HepG2 (cell line): ENCODE measurements around the gene PSMB3. TPM values are rescaled to one million over a fixed set of nuclear protein-coding genes. Genes with fewer than 3 reads are reported as not detected.
A peak's percentile ranks its signal among the peaks of the same experiment; 100 is the strongest.

Source experiments
- AGO2 ChIP-seq: fragments of 200-400 bp; formaldehyde crosslinking; optimal IDR thresholded peaks from 2 replicates; pipeline ENCODE3; 2017; ENCODE audit warnings: mild to moderate bottlenecking, low read depth, low read length, moderate library complexity
- EP300 ChIP-seq, 3 experiments: sonication (generic) in 1 of 3; formaldehyde crosslinking in 1 of 3; IDR thresholded peaks; 2 replicates each; pipeline versions ENCODE4 v1.5.1 to v1.6.1; 2011 to 2020; ENCODE audit warnings: low read depth in 2 of 3, low read length in 2 of 3, borderline replicate concordance in 1 of 3, improper control_type of control experiment in 1 of 3, mild to moderate bottlenecking in 1 of 3, missing genetic modification reagents in 1 of 3, moderate library complexity in 1 of 3
- HIVEP1 ChIP-seq: sonication (generic); formaldehyde crosslinking; IDR thresholded peaks from 2 replicates; pipeline ENCODE4 v1.4.0; 2020; ENCODE audit warnings: mild to moderate bottlenecking, missing genetic modification reagents
- IRF2 ChIP-seq: IDR thresholded peaks from 2 replicates; pipeline ENCODE4 v1.6.1; 2018; ENCODE audit warnings: missing genetic modification reagents, missing compliant biosample characterization
- KLF9 ChIP-seq: IDR thresholded peaks from 2 replicates; pipeline ENCODE4 v1.6.1; 2016; ENCODE audit warnings: low read depth
- MAFG ChIP-seq: sonication (generic); formaldehyde crosslinking; IDR thresholded peaks from 2 replicates; pipeline ENCODE4 v1.5.1; 2020; ENCODE audit warnings: mild to moderate bottlenecking, missing genetic modification reagents
- MATR3 ChIP-seq: sonication (generic); formaldehyde crosslinking; IDR thresholded peaks from 2 replicates; pipeline ENCODE4 v1.4.0; 2020; ENCODE audit warnings: missing genetic modification reagents
- MBNL3 ChIP-seq: fragments of 250-450 bp; sonication (Bioruptor Pico); conservative IDR thresholded peaks from 2 replicates; pipeline ENCODE4 v1.8.0; 2022; ENCODE audit warnings: mild to moderate bottlenecking, inconsistent platforms
- NFE2 ChIP-seq: sonication (generic); formaldehyde crosslinking; IDR thresholded peaks from 2 replicates; pipeline ENCODE4 v1.4.0; 2020; ENCODE audit warnings: missing genetic modification reagents
- NFIB ChIP-seq: sonication (generic); formaldehyde crosslinking; IDR thresholded peaks from 2 replicates; pipeline ENCODE4 v1.9.0; 2021; ENCODE audit warnings: missing genetic modification reagents, mild to moderate bottlenecking, borderline replicate concordance
- NR1H2 ChIP-seq: sonication (generic); formaldehyde crosslinking; IDR thresholded peaks from 2 replicates; pipeline ENCODE4 v1.8.1; 2022; ENCODE audit warnings: low read depth, missing genetic modification reagents, borderline replicate concordance
- PHF8 ChIP-seq: sonication (generic); formaldehyde crosslinking; IDR thresholded peaks from 2 replicates; pipeline ENCODE4 v1.5.0; 2020; ENCODE audit warnings: missing genetic modification reagents
- RXRA ChIP-seq: sonication (generic); formaldehyde crosslinking; IDR thresholded peaks from 2 replicates; pipeline ENCODE4 v1.5.1; 2020; ENCODE audit warnings: missing genetic modification reagents
- RXRB ChIP-seq: IDR thresholded peaks from 2 replicates; pipeline ENCODE4 v1.6.1; 2016; ENCODE audit warnings: borderline replicate concordance, missing genetic modification reagents, missing compliant biosample characterization
- TEAD2 ChIP-seq: sonication (generic); formaldehyde crosslinking; IDR thresholded peaks from 2 replicates; pipeline ENCODE4 v1.9.0; 2021; ENCODE audit warnings: missing genetic modification reagents
- TP53 ChIP-seq: sonication (generic); formaldehyde crosslinking; conservative IDR thresholded peaks from 2 replicates; pipeline ENCODE4 v1.4.0; 2020; ENCODE audit warnings: missing genetic modification reagents
- ZNF12 ChIP-seq: sonication (generic); formaldehyde crosslinking; IDR thresholded peaks from 2 replicates; pipeline ENCODE4 v1.5.0; 2020; ENCODE audit warnings: missing genetic modification reagents
- ZNF160 ChIP-seq: sonication (generic); formaldehyde crosslinking; IDR thresholded peaks from 2 replicates; pipeline ENCODE4 v1.8.0; 2022; ENCODE audit warnings: mild to moderate bottlenecking, inconsistent platforms, missing genetic modification reagents
- ZNF235 ChIP-seq: sonication (generic); formaldehyde crosslinking; IDR thresholded peaks from 2 replicates; pipeline ENCODE4 v1.8.1; 2023; ENCODE audit warnings: mild to moderate bottlenecking, missing genetic modification reagents, borderline replicate concordance
- ZNF484 ChIP-seq: sonication (generic); formaldehyde crosslinking; IDR thresholded peaks from 2 replicates; pipeline ENCODE4 v1.5.1; 2020; ENCODE audit warnings: mild to moderate bottlenecking, low read depth, missing genetic modification reagents, borderline replicate concordance
- ZNF605 ChIP-seq: sonication (generic); formaldehyde crosslinking; IDR thresholded peaks from 2 replicates; pipeline ENCODE4 v1.8.0; 2022; ENCODE audit warnings: mild to moderate bottlenecking, missing genetic modification reagents
- ZNF737 ChIP-seq: sonication (generic); formaldehyde crosslinking; IDR thresholded peaks from 2 replicates; pipeline ENCODE4 v1.5.0; 2020; ENCODE audit warnings: missing genetic modification reagents, mild to moderate bottlenecking, borderline replicate concordance
- ZNF878 ChIP-seq: sonication (generic); formaldehyde crosslinking; IDR thresholded peaks from 2 replicates; pipeline ENCODE4 v1.8.1; 2023; ENCODE audit warnings: mild to moderate bottlenecking, missing genetic modification reagents, moderate library complexity
- polyA plus RNA-seq, 8 experiments: library from polyadenylated mRNA; depleted of rRNA in 3 of 8; stranded (reverse) in 7 of 8; unstranded in 1 of 8; fragments of >200 nt; fragmentation: Illumina TruSeq in 4 of 8; extraction: Trizol in 4 of 8; gene quantifications; 2 replicates each; pipeline versions ENCODE4 v1.2.1 to v1.2.3, GENCODE V29; 2011 to 2016; ENCODE audit warnings: low read depth in 4 of 8, missing spikeins in 1 of 8, mixed read lengths in 1 of 8; ENCODE audit not compliant: insufficient read depth in 1 of 8
- total RNA-seq, 5 experiments: library from RNA; depleted of rRNA; stranded (reverse); fragments of >200 nt; fragmentation: Illumina TruSeq; extraction: Trizol; gene quantifications; 2 replicates each; pipeline ENCODE4 v1.2.3, GENCODE V29; 2016; ENCODE audit warnings: low read depth in 1 of 5
- TF ChIP-seq, protein P1 (sequence below): IDR thresholded peaks from 2 replicates; pipeline ENCODE4 v1.6.1; 2016; ENCODE audit warnings: missing biosample characterization, missing genetic modification reagents, low read depth
- TF ChIP-seq, protein P2 (sequence below): sonication (generic); formaldehyde crosslinking; IDR thresholded peaks from 2 replicates; pipeline ENCODE4 v1.4.0; 2020; ENCODE audit warnings: mild to moderate bottlenecking, missing genetic modification reagents
- TF ChIP-seq, protein P3 (sequence below): IDR thresholded peaks from 2 replicates; pipeline ENCODE4 v1.6.1; 2018; ENCODE audit warnings: missing genetic modification reagents, mild to moderate bottlenecking, missing compliant biosample characterization

The PSMB3 gene
- total and polyA plus RNA-seq, 2 of the 13 experiments (the other 11 are each of a cell fraction or from before 2014, with no cell fraction given), result 366 to 517 TPM

DNA sequence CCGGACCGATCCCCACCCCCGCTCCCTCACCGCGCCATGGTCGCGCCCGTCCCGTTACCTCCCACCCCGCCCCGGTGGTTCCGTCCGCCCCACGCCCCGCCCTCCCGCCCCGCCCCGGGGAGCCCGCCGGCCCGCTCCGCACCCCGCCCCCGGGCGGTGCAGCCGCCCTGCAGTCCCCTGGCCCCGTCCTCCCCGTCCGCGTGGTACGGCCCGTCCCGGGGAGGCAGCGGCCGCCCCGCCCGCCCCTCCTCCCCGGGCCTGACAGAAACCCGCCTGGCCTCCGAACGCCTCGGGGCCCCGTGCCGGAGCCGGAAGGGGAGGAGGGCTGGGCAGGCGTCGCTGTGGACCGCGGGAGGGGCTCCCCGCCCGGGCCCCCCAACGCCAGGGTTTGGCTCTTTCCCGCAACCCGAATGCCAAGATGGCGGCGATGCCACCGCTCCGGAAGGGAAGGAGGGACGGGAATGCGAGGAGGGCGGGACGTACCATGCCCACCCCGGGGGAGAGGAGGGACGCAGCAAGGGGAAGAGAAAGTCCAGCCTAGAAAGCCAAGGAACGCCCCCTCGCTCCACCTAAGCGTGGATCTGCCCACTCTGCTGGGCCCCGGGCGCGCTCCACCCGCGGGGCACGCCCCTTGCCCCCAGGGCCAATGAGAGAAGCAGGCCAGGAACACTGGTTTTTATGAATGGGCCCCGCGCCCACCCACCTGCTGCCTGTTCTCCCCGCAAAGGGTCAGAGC, 47.1 kb downstream of the PSMB3 start, which contains the start of gene PIP4K2B (continued):
- 0 out of 2 replicates have a peak, but pooled peaks have one; percentile 64 for TF ChIP-seq ZNF878 (CRISPR knock-in tag)
- peak; percentile 79 for TF ChIP-seq ZNF605 (CRISPR knock-in tag)
- TF ChIP-seq, protein P1, sequence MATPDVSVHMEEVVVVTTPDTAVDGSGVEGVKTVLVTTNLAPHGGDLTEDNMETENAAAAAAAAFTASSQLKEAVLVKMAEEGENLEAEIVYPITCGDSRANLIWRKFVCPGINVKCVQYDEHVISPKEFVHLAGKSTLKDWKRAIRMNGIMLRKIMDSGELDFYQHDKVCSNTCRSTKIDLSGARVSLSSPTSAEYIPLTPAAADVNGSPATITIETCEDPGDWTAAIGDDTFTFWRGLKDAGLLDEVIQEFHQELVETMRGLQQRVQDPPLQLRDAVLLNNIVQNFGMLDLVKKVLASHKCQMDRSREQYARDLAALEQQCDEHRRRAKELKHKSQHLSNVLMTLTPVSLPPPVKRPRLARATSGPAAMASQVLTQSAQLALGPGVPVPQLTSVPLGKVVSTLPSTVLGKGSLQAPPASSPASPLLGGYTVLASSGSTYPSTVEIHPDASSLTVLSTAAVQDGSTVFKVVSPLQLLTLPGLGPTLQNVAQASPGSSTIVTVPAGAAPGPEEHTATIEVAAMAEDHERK (CRISPR knock-in tag), result 0 out of 2 replicates have a peak, but pooled peaks have one; percentile 14
- TF ChIP-seq, protein P2, sequence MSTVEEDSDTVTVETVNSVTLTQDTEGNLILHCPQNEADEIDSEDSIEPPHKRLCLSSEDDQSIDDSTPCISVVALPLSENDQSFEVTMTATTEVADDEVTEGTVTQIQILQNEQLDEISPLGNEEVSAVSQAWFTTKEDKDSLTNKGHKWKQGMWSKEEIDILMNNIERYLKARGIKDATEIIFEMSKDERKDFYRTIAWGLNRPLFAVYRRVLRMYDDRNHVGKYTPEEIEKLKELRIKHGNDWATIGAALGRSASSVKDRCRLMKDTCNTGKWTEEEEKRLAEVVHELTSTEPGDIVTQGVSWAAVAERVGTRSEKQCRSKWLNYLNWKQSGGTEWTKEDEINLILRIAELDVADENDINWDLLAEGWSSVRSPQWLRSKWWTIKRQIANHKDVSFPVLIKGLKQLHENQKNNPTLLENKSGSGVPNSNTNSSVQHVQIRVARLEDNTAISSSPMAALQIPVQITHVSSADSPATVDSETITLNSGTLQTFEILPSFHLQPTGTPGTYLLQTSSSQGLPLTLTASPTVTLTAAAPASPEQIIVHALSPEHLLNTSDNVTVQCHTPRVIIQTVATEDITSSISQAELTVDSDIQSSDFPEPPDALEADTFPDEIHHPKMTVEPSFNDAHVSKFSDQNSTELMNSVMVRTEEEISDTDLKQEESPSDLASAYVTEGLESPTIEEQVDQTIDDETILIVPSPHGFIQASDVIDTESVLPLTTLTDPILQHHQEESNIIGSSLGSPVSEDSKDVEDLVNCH (CRISPR knock-in tag), result no peak
- TF ChIP-seq NFIB, result no peak
- TF ChIP-seq RXRA (CRISPR knock-in tag), result peak; percentile 62; the same call in 1 of the 2 replicates
- peak; percentile 92 for TF ChIP-seq IRF2 (CRISPR knock-in tag)
- no peak for TF ChIP-seq TEAD2 (CRISPR knock-in tag)
- TF ChIP-seq MAFG, result no peak
- TF ChIP-seq ZNF235 (CRISPR knock-in tag), result no peak
- TF ChIP-seq ZNF737 (CRISPR knock-in tag), result no peak
- TF ChIP-seq ZNF484 (CRISPR knock-in tag), result no peak
- peak; percentile 98 for TF ChIP-seq KLF9 (CRISPR knock-in tag)
- TF ChIP-seq NR1H2 (CRISPR knock-in tag), result no peak
- peak; percentile 86 for TF ChIP-seq PHF8
- TF ChIP-seq TP53 (CRISPR knock-in tag), result no peak
- TF ChIP-seq ZNF12 (CRISPR knock-in tag), result peak; percentile 33; the same call in 1 of the 2 replicates
- peak; percentile 98 for TF ChIP-seq AGO2
- peak in 1 of 2 experiments; percentile 9; a peak in 2 of 4 replicates for TF ChIP-seq EP300 (IDR thresholded peaks at IDR 0.05; ENCODE audit: low read depth in 2 of 2, low read length in 2 of 2)
- TF ChIP-seq EP300 (CRISPR knock-in tag; IDR thresholded peaks at IDR 0.05; ENCODE audit: borderline replicate concordance), result peak; percentile 70; the same call in 1 of the 2 replicates
- no peak for TF ChIP-seq MBNL3
- TF ChIP-seq NFE2 (CRISPR knock-in tag), result no peak
- TF ChIP-seq, protein P3, sequence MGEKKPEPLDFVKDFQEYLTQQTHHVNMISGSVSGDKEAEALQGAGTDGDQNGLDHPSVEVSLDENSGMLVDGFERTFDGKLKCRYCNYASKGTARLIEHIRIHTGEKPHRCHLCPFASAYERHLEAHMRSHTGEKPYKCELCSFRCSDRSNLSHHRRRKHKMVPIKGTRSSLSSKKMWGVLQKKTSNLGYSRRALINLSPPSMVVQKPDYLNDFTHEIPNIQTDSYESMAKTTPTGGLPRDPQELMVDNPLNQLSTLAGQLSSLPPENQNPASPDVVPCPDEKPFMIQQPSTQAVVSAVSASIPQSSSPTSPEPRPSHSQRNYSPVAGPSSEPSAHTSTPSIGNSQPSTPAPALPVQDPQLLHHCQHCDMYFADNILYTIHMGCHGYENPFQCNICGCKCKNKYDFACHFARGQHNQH (CRISPR knock-in tag), result peak; percentile 85
- peak; percentile 65; the same call in 1 of the 2 replicates for TF ChIP-seq RXRB (CRISPR knock-in tag)
- TF ChIP-seq MATR3 (CRISPR knock-in tag), result no peak
- peak; percentile 85 for TF ChIP-seq HIVEP1 (CRISPR knock-in tag)
- TF ChIP-seq ZNF160 (CRISPR knock-in tag), result no peak
